Right renal cortex interstitium (tissue), 3 donors: ENCODE results near the gene UGT1A7. TPM values are rescaled to one million over a fixed set of nuclear protein-coding genes. Genes with fewer than 3 reads are reported as not detected.
"Not testable (repeated sequence)": the region's sequence is repeated elsewhere in the genome, so short reads cannot be mapped to it uniquely, and the experiment has no call there.

Experiments
- DNase-seq, 3 donors: peaks; one replicate each; pipeline ENCODE4 v3.0.0-alpha.2; 2013; ENCODE audit warnings: low read depth in 3 of 3, low spot score in 2 of 3
- polyA plus RNA-seq, 3 donors: library from polyadenylated mRNA; unstranded; fragments of 120-200 nt; gene quantifications; one replicate each; pipeline ENCODE4 v1.2.1, GENCODE V29; 2013; ENCODE audit not compliant: insufficient read length in 3 of 3

Gene UGT1A7
- polyA plus RNA-seq, 3 donors, result not detected

- peak; percentile 31 to 55 (median 55) for DNase-seq
These were observed 29.8 kb downstream of the UGT1A7 start for GRCh38 chr2:233711312-233712008.

- no peak for DNase-seq
These were observed 31.0 kb downstream of the UGT1A7 start, which contains the start of gene UGT1A5 for GRCh38 chr2:233712611-233713261. UGT1A5 (plus strand) TSS chr2:233712907; CDS start chr2:233712992, 85 bp downstream.

- DNase-seq, result no peak
These were observed 31.5 kb downstream of the UGT1A7 start for GRCh38 chr2:233713262-233713615.

- no peak for DNase-seq
These were observed 32.4 kb downstream of the UGT1A7 start for GRCh38 chr2:233714121-233714520.

- DNase-seq, result no peak
These were observed 36.9 kb downstream of the UGT1A7 start, which contains the start of gene UGT1A4 for GRCh38 chr2:233718552-233718951. UGT1A4 (plus strand) TSS chr2:233718736; CDS start chr2:233718821, 85 bp downstream.

GRCh38 chr2:233728723-233729301 is 47.1 kb downstream of the UGT1A7 start, which contains the start of gene UGT1A3:
UGT1A3 (plus strand) TSS chr2:233729042; CDS start chr2:233729127, 85 bp downstream.
- DNase-seq, result no peak

GRCh38 chr2:233736868-233737653 is 55.4 kb downstream of the UGT1A7 start:
- not testable (repeated sequence) for DNase-seq

GRCh38 chr2:233740870-233741269 is 59.2 kb downstream of the UGT1A7 start:
- no peak for DNase-seq

GRCh38 chr2:233743464-233744259 is 62.0 kb downstream of the UGT1A7 start:
- no peak for DNase-seq

GRCh38 chr2:233745073-233745755 is 63.5 kb downstream of the UGT1A7 start:
- no peak for DNase-seq

GRCh38 chr2:233745838-233746237 is 64.1 kb downstream of the UGT1A7 start:
- not testable (repeated sequence) for DNase-seq

GRCh38 chr2:233746475-233747282 is 65.0 kb downstream of the UGT1A7 start:
- no peak for DNase-seq

GRCh38 chr2:233747283-233747544 is 65.5 kb downstream of the UGT1A7 start:
- DNase-seq, result no peak

- DNase-seq, result not testable (repeated sequence)
These were observed 69.0 kb downstream of the UGT1A7 start for GRCh38 chr2:233750689-233751088.

GRCh38 chr2:233751212-233752009 is 69.7 kb downstream of the UGT1A7 start:
- DNase-seq, result not testable (repeated sequence)

- DNase-seq, result no peak
These were observed 73.3 kb downstream of the UGT1A7 start for GRCh38 chr2:233754872-233755611.

GRCh38 chr2:233756429-233757081 is 74.9 kb downstream of the UGT1A7 start:
- no peak for DNase-seq
